B cell (primary cell): ENCODE data around the gene FAM131C.

Experiments used
- CTCF ChIP-seq: fragments of 200-600 bp; IDR thresholded peaks from one replicate; pipeline ENCODE4 v1.8.0; 2022; ENCODE audit warnings: antibody characterized with exemption, mild to moderate bottlenecking
- EZH2 ChIP-seq: IDR thresholded peaks from 2 replicates; pipeline ENCODE4 v1.6.1; 2012; ENCODE audit warnings: borderline replicate concordance, low read depth, mild to moderate bottlenecking, moderate library complexity, low read length; ENCODE audit not compliant: insufficient read depth, poor library complexity, severe bottlenecking

GRCh38 chr1:16023050-16023653 lies 50.3 kb downstream of the FAM131C start:
- TF ChIP-seq CTCF (no peak), EZH2 (no peak)
